HL-60/S4 (cell line): ENCODE results near the gene MCC.

Experiments used
- in situ Hi-C: fragments of 300-500 bp; cut with MboI; formaldehyde crosslinking; loops from 2 replicates; pipeline ENCODE4 v1.14.3; 2022; ENCODE audit warnings: low sequenced_read_pairs

MCC gene

DNA sequence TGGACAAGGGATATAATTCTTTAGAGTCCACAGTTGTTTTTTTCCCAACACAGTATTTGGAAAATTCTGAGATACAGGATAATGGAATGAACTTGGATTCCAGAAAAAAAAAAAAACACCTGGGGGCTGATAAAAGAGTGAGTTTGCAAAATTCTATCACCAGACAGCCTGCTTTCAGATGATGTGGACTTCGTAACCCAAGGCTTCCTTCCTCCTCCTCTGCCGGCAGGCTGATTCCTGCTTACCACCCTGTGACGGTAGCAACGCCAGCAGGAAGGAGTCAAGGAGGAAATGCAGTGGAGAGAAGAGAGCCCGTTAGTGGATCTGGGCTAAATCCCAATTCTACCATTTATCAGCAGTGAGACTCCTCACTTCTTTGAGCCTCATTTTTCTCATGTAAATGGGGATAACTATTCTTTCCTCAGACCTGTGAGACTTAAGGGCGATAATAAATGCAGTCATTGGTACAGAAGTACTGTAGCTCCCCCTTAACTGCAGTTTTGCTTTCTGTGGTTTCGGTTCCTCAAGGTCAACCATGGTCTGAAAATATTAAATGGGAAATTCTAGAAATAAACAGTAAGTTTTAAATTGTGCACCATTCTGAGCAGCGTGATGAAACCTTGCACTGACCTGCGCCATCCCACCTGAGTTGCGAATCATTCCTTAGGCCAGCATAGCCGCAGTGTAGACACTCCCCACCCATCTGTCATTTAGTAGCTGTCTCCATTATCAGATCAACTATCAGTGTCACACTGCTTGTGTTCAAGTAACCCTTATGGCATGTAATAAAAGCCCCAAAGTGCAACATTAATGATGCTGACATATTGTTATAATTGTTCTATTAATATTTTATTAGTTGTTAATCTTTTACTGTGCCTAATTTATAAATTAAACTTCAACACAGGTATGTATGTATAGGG, 440.3 kb downstream of the MCC start:
- in situ Hi-C loops, result no loop called here

GRCh38 chr5:113047234-113047633, 441.0 kb downstream of the MCC start:
- in situ Hi-C loops, result no loop called here

DNA sequence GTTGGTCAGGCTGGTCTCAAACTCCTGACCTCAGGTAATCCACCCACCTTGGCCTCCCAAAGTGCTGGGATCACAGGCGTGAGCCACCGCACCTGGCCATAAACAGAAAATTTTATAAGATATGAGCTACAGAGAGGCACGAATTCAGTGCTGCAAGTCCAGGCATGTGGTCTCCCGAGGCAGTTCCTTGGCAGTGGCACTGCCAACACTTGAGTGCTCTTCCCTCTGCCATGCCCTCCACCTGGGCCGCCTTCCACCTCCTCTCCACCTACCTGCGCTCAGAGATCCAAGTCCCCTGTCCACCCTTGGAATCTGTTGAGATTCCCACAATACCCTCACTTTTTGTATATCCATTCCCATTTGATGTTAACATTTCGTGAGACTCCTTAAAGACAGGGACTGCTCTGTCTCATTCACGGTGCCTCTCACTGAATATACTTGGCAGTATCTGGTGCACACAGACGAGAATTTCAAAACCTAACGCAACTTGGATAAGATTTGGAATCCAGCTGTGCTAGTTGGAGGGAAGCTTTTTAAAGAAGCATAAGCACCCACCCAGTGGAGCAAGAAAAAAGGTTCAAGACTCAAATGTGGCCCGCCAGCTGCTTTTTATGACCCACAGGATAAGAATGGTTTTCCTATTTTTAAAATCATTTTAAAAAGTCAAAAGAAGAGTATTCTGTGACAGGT, 443.3 kb downstream of the MCC start:
- in situ Hi-C loops, result no loop called here

DNA sequence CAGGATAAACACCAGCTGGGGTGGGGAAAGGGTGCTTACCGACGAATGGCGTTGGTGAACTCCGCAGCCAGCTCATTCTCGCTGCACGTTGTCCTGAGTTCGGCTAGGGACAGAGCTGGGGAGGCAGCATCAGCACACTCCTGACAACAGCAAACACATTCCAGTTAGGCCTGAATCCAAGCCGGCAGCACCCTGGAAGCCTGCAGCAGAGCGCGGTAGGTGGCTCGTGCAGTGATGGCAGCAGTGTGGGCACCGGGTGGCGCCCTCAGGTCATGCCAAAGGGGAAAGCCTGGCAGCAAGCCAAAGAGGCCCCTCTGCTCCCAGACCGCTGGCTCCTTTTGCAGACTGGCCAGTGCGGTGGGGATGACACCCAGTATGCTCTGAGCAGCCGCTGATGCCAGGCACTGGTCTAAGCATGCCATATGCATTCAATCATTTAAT, 444.7 kb downstream of the MCC start:
- in situ Hi-C loops, result no loop called here

- in situ Hi-C loops, result no loop called here
Observed at GRCh38 chr5:113042491-113043243, 445.6 kb downstream of the MCC start.

DNA sequence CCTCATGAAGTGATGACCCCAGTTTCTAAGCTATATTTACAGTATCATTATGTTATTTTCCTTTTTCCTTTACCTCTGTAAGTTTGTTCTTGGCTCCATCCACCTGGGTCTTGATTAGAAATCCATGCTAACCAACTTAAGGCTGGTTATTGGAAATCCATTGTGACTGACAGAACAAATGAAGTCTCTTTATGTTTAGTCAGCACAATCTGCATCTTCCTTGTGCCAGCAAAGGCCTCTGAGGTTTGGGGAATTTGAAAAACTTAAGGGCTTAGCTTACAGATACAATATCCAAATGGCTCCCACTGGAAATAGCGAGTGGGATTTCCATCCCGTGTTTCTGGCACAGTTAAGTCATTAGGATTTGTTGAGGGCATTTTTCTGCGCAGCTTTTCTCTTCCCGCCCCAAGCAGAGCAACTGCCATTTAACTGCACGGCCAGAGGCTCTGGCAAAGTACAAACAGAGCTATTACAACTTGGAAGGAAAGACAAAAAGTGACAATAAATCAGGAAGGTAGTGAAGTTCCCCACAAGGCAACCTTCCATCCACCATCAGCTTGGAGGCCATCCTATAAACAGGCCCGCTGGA, 447.5 kb downstream of the MCC start:
- in situ Hi-C loops, result no loop called here

DNA sequence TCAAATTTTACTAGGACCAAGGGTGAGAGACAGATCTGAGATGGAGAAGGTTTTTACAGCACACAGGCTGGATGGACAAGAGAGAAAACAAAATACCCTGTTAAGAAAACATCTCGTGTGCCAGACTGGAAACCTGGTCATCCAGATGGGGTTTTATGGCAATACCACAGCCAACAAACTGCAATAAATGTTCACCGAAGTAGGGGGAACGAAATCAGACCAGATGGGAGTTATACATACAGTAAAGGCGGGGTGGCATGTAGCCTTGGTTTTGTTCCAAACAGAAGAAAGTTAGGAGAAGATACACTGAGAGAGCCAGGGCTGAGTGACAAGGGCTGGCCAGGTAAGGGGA, 448.3 kb downstream of the MCC start:
- in situ Hi-C loops, result no loop called here

- in situ Hi-C loops, result no loop called here
Observed at GRCh38 chr5:113039229-113039933, 448.9 kb downstream of the MCC start.

GRCh38 chr5:113038714-113039113, 449.5 kb downstream of the MCC start:
- in situ Hi-C loops, result no loop called here

DNA sequence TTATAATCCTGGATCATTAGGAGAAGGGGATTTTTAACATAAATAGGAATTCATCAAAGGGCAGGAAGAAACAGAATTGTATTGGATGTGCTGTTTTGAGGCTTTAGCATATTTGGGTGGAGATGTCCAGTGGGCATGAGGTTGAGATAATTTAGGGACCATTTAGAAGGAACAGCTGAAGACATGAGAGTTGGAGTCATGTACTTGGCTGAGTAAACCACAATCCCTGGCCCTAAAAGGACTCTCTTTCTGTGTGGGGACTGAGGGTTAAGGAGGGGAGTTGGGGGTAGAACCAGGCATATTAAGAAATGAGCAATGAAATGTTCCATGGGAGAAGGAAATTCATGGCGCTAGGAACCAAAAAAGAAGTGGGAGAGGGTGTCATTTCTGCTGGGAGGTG, 450.1 kb downstream of the MCC start:
- in situ Hi-C loops, result no loop called here

DNA sequence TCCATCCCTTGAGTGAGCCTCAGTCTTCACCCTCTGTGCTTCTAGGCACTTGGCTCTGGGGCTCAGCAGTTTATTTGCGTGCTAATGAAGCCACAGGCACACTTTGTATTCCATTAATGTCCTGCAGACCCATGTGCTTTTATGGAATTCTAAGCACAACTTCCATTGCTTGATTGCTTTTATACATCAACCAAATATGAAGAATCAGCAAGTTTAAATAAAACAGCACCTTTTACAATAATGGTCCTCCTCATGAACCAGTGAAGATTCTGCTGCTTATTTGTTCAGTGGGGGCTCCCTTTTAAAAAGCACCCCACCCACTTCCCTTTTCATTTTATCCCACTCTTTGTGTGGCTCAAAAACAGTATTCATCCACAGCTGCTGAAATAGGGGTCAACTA, 451.4 kb downstream of the MCC start:
- in situ Hi-C loops, result no loop called here

- in situ Hi-C loops, result no loop called here
Observed at GRCh38 chr5:113036321-113036720, 451.9 kb downstream of the MCC start.

- in situ Hi-C loops, result no loop called here
Observed at GRCh38 chr5:113035096-113035495, 453.2 kb downstream of the MCC start.

GRCh38 chr5:113034182-113034773, 454.0 kb downstream of the MCC start:
- in situ Hi-C loops, result no loop called here

DNA sequence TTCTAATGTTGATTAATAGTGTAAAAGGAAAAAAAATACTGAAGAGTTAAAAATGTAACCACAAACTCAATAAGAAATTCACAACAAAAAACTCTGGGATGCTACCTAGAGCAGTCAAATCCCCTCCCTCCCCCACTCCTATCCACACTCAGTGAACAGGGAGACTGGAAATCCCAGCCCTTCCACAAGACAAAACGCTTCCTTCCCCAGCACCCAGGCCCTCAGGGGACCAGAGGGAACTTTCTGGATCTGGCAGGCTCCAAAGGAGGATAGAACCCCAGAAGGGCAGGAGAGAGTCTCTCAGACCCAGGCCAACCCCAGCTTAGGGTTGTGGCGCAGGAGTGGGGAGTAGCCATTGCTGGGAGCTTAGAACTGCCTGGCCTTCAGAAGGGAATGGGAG, 456.7 kb downstream of the MCC start:
- in situ Hi-C loops, result no loop called here

- in situ Hi-C loops, result no loop called here
Observed at GRCh38 chr5:113031104-113031503, 457.1 kb downstream of the MCC start.

DNA sequence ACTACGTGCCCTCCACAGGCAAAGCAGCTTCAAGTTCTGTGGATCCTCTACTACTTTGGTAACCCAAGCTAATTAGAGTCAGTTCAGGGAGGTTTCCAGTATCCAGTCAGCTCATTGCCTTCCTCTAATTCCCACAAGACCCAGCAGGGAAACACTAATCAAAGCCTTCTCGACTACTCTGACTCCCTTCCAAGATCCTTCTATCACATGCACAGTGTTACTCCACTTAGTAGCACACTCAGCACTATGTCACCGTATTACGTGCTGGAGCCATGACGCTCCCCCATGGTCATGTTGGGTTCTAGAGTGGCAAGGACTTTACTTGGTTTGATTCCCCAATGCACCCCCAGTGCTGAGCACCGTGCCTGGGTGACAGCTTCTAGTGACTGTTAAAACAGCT, 458.6 kb downstream of the MCC start:
- in situ Hi-C loops, result no loop called here

- in situ Hi-C loops, result no loop called here
Observed at GRCh38 chr5:113027431-113027830, 460.8 kb downstream of the MCC start.

DNA sequence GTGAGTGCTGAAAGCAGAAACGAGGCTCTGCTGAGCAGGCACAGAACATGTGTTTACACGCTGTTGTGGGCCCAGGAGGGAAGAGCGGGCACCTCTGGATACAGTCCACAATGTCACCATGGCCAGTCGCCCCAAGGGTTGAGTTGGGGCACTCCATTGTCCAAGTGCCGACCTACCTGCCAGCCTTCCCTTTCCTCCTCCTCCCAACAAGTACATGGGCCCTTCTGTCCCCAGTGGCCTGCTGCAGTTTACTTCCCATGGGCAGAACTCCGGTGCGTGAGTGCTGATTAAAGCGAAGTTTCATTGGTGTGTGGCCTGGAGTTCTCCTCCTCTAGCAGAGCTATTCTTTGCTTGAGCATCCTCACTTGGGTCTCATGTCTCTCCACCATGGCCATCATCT, 461.2 kb downstream of the MCC start:
- in situ Hi-C loops, result no loop called here

DNA sequence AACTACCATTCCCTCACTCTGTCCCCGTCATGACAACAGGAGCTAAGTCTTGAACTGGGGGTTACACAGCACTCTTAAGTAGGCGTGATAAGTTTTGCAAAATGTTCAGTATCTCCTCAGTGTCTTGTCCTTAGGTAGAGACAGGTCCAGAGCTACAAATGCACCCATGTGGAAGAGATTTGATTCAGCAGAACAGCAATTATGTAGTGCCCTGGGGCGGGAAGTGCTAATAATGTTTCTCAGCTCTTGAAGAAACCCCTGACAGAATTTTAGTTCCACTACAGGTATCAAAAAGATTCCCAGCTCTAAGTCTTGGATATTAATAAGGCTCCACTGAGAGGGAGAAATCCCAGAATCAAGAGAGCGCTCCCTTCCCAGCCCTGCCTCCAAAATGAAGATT, 462.0 kb downstream of the MCC start:
- in situ Hi-C loops, result no loop called here
